Neural cell (in vitro differentiated cells): Measurements from ENCODE around the gene PRSS38.

Experiments
- CTCF ChIP-seq: fragments of 450-650 bp; IDR thresholded peaks from 2 replicates; pipeline ENCODE4 v1.5.1; 2014; ENCODE audit warnings: antibody characterized with exemption, mild to moderate bottlenecking, moderate library complexity; ENCODE audit not compliant: poor library complexity, severe bottlenecking
- MXI1 ChIP-seq: fragments of 450-650 bp; conservative IDR thresholded peaks from 2 replicates; pipeline ENCODE4 v1.6.1; 2014; ENCODE audit warnings: antibody characterized with exemption, mild to moderate bottlenecking; ENCODE audit not compliant: poor library complexity, severe bottlenecking

DNA sequence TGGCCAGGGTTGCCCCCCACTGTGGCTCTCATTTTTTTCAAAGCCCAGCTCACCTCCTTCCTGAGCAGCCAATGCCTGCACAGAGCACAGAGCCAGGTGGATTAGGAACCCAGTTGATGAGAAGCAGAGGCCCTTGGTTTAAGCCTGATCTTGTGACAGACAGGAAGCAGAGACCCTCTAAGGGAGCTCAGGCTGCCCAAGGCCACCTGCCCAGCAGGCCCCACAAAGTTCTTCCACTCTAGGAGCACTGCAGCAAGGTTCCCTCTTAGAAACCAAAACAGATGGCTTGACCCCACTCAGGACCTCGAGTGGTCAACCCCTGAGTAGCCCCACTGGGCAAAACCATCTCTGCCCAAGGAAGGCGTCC lies 25.5 kb upstream of the PRSS38 start:
- TF ChIP-seq CTCF (no peak), MXI1 (no peak)
